ENCODE results near the gene IL24.

IL24 gene

DNA sequence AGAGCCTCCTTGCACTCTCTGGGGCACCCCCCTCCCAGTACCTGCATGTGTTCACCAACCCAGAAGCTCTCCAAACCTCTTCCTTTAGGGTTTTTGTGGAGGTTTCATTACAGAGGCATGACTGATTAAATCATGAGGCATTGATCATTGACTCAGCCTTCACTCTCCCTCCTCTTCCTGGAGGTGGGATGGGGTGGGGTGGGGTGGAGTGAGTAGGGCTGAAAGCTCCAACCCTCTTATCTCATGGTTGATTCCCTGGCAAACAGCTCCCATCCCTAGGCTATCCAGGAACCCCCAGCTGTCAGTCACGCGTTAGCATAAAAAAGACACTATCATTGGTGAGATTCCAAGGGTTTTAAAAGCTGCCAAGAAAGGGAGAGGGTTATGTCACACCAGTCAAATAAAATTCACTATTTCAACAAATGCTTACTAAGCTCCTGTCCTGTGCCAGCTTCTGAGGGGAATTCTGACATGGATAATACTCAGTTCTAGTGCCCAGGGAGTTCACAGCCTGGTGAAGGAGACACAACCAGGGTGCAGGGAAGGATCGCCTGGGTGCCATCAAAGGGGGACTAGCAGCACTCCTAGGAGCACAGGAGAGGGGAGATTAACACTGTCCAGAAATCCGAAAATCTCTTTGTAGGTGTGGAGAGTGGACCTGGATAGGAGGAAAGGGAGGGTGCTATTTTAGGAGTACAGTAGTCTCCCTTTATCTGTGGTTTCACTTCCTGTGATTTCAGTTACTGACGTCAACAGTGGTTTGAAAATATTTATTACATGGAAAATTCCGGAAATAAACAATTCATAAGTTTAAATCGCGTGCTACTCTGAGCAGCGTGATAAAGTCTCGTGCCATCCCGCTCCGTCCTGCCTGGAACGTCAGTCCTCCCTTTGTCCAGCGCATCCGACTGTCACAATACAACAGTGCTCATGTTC is 6.8 kb upstream of the IL24 start:
- TF ChIP-seq, protein P1, sequence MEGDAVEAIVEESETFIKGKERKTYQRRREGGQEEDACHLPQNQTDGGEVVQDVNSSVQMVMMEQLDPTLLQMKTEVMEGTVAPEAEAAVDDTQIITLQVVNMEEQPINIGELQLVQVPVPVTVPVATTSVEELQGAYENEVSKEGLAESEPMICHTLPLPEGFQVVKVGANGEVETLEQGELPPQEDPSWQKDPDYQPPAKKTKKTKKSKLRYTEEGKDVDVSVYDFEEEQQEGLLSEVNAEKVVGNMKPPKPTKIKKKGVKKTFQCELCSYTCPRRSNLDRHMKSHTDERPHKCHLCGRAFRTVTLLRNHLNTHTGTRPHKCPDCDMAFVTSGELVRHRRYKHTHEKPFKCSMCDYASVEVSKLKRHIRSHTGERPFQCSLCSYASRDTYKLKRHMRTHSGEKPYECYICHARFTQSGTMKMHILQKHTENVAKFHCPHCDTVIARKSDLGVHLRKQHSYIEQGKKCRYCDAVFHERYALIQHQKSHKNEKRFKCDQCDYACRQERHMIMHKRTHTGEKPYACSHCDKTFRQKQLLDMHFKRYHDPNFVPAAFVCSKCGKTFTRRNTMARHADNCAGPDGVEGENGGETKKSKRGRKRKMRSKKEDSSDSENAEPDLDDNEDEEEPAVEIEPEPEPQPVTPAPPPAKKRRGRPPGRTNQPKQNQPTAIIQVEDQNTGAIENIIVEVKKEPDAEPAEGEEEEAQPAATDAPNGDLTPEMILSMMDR (IDR thresholded peaks at IDR 0.05; ENCODE audit: low read depth, low read length, missing control alignments) = no peak
- H3K4me3 ChIP-seq (ENCODE audit: low read depth, low read length) = no peak overlapping the region
- DNase-seq (ENCODE audit: low read depth) = no peak

DNA sequence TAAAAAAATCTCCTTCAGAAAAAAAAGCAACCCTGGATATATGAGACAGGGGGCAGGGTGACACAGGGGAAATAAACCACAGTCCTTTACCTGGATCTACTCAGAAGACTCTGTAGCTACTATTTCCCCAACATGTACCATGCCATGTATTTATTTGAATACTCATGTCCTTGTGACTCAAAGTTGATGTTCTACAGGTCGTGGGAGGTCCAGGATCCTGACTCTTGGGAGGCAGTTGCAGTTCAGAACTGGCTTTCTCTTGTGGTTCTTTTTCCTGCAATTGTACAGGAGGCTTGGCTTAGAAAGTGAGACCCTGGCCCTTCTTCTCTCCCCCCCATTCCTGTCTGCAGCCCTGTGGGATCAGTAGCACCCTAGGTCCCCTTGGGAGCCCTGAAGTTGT is 5.8 kb upstream of the IL24 start:
- DNase-seq (ENCODE audit: low read depth) = no peak
- TF ChIP-seq, protein P1 (IDR thresholded peaks at IDR 0.05; ENCODE audit: low read depth, low read length, missing control alignments) = no peak
- no peak overlapping the region for H3K4me3 ChIP-seq (ENCODE audit: low read depth, low read length)

DNA sequence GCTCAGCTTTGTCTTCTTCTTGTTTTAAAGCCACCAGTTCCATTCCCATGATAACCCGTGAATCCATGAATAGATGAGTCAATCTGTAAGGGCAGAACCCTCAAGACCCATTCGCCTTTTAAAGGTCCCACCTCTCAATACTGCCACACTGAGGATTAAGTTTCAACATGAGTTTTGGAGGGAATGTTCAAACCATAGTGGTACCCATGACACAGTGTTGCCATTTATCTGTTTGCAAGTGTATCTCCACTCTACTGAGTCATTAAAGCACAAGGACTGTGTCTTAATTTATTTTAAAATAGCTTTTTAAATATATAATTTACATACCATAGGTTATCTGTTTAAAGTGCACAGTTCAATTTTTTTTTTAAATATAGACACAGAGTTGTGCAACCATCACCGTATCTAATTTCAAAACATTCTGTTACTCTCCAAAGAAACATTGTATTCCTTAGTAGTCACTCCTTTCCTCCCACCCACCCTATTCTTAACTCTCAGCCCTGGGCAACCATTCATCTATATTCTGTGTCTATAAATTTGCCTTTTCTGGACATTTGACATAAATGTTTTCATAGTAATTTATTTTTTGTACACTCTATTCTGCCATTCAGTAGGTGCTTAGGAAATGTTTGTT is 4.8 kb upstream of the IL24 start:
- TF ChIP-seq, protein P1 (IDR thresholded peaks at IDR 0.05; ENCODE audit: low read depth, low read length, missing control alignments) = no peak
- H3K4me3 ChIP-seq (ENCODE audit: low read depth, low read length) = no peak overlapping the region
- no peak for DNase-seq (ENCODE audit: low read depth)

DNA sequence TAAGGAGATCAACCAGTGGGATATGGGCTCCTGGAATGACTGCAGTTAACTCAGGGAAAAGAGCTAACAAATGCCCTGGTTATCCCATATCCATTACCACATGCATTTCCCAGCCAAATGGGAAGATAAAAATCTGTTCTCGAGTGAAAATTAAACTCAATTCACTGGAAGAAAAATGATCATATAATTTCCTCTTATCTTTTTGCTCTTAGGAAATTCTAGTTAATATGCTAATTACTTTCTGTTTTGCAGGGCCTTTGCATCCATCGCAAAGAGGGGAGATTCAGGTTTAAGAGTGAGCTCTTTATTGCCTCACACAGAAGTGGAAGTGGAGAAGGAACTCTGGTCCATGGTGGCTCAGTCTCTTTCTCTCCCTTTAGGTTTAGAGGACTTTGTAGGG is 3.9 kb upstream of the IL24 start:
- TF ChIP-seq, protein P1 (IDR thresholded peaks at IDR 0.05; ENCODE audit: low read depth, low read length, missing control alignments) = no peak
- no peak overlapping the region for H3K4me3 ChIP-seq (ENCODE audit: low read depth, low read length)
- no peak for DNase-seq (ENCODE audit: low read depth)

DNA sequence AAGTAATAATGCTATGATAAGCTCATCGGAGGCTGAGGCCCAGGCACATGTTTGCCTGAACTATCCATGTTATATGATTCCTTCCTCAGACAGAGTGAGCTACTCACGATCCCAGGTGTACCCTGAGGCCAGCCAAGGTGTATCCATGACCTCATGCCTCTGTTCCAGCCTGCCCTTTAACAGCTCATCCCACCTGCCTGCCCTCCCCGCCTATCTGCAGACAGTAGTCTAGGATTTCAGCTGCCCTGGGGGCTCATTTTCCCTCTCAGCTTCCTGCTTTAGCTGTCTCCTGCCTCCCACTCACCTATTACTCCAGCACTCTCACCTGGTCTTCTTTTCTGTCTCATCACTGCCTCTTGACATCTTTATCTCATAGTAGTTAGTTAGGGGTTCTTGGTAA is 1.9 kb upstream of the IL24 start:
- no peak overlapping the region for H3K4me3 ChIP-seq (ENCODE audit: low read depth, low read length)
- DNase-seq (ENCODE audit: low read depth) = no peak
- TF ChIP-seq, protein P1 (IDR thresholded peaks at IDR 0.05; ENCODE audit: low read depth, low read length, missing control alignments) = no peak

DNA sequence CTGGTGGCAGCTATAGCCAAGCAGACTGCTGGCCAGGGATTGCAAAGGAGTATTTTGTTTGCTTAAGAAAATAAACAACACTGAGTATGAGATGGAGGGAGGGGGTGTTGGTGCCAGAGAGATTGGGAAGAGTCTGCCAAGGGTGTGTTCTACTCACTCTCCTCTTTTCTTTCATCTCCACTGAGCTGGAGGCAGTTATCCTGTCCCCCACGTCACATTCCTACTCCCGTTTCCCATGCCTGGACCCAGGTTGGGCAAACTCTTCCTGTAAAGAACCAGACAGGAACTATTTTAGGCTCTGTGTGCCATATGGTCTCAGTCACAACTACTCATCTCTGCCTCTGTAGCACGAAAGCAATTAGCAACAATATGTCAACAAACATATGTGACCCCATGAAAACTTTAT is 1.4 kb upstream of the IL24 start:
- no peak for DNase-seq (ENCODE audit: low read depth)
- TF ChIP-seq, protein P1 (IDR thresholded peaks at IDR 0.05; ENCODE audit: low read depth, low read length, missing control alignments) = no peak
- H3K4me3 ChIP-seq (ENCODE audit: low read depth, low read length) = no peak overlapping the region
